GM12874 (cell line): Measurements from ENCODE around the gene PGM5.

Source experiments
- CTCF ChIP-seq: IDR thresholded peaks from 2 replicates; pipeline ENCODE4 v1.5.1; 2011; ENCODE audit warnings: low read depth, mild to moderate bottlenecking, control low read depth, low read length, moderate library complexity; ENCODE audit not compliant: insufficient read depth

Gene PGM5

DNA sequence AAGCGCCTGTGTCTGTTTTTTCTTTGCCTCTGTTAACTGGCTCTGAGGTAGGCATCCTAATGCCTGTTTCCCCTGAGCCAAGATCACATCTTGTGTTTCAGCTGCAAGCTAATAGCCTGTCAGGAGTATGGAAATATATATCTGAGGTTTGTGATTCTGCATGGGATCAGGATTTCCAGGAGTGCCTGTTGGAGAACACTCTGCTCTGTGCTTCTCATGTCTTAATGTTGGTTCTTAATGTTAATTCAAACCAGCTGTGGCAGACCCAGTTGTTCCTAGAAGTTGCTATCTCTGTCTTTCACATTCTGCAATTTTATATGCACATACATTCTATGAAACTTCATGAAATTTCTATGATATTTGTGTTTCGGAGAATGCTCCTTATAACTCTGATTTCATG is 72.1 kb downstream of the PGM5 start:
- TF ChIP-seq CTCF: no peak

- no peak for TF ChIP-seq CTCF
These were observed 73.2 kb downstream of the PGM5 start for GRCh38 chr9:68429631-68430030.

DNA sequence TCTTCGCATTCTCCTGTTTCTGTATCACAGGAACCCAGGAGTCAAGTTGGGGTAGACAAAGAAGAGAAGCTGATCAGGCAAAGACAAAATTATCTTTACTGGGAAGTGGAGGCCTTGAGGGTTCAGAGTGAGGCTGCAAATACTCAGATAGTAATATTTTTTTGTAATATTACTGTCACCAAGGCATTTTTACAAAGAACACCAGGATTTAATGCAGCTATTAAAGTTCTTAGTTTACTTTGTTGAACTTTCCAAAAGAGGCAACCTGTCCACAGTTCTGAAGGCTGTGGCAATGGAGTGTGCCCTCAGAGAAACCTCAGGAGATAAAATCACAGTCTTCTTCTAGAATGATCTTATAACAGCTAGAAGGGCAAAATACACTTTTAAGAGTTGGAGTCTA is 74.9 kb downstream of the PGM5 start:
- no peak for TF ChIP-seq CTCF

GRCh38 chr9:68433531-68434110 is 77.2 kb downstream of the PGM5 start:
- no peak for TF ChIP-seq CTCF

- TF ChIP-seq CTCF: no peak
These were observed 81.4 kb downstream of the PGM5 start for GRCh38 chr9:68437785-68438184.

DNA sequence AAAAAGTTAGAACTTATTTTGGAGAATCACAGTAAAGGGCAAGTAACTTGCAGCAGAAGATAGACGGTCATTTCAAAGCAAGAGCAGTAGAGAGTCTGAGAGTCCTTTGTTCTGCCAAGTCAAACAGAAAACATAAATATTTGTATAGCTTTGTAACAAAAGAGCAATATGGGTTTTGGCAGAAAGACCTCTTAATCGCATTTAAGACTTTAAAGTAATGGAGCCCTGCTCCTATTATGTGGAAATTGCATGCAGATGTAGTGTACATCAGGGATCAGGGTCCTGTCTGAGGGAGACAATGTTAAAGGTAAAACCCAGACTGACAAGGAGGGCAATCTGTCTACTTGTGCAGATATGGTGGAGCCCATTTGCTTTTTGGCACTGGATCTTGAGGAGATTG is 87.2 kb downstream of the PGM5 start:
- TF ChIP-seq CTCF: no peak

DNA sequence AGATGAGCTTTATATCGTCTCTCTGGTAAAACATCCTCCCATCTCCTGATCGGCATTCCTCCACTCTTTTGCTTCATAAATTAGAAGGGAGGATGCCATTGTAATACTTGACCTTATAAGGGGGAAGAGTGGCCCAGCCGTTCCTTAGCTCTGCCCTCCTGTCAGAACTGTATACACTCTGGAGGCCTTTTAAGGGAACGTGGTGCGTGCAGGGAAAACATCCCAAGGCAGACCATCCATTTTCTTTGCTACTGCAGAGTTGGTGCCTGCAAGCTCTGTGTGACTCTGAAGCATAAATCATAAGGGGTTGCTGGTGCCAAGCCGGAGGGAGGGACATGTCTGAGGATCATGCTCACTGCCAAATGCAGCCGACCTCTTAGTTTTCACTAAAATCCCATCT is 90.4 kb downstream of the PGM5 start:
- TF ChIP-seq CTCF: no peak
